Esophagus (tissue), 2 donors: ENCODE data around the gene NEU2. TPM values are rescaled to one million over a fixed set of nuclear protein-coding genes. Genes with fewer than 3 reads are reported as not detected.

Experiments
- H3K27ac ChIP-seq, 2 donors: one replicate each; pipeline ENCODE4 v1.5.1; 2013; ENCODE audit warnings: low read depth in 2 of 2, mild to moderate bottlenecking in 2 of 2, inconsistent platforms in 1 of 2, low read length in 1 of 2, moderate library complexity in 1 of 2
- H3K27me3 ChIP-seq, 2 donors: one replicate each; pipeline ENCODE4 v1.6.1; 2013; ENCODE audit warnings: low read length in 2 of 2, control low read depth in 1 of 2, mild to moderate bottlenecking in 1 of 2; ENCODE audit not compliant: insufficient read depth in 2 of 2, control insufficient read depth in 1 of 2
- H3K36me3 ChIP-seq, 2 donors: one replicate each; pipeline ENCODE4 v1.6.1; 2013; ENCODE audit warnings: low read length in 1 of 2; ENCODE audit not compliant: control insufficient read depth in 2 of 2, insufficient read depth in 2 of 2
- H3K4me1 ChIP-seq, 2 donors: one replicate each; pipeline ENCODE4 v1.6.1; 2013; ENCODE audit warnings: low read length in 1 of 2; ENCODE audit not compliant: control insufficient read depth in 2 of 2, insufficient read depth in 2 of 2
- H3K4me3 ChIP-seq, 2 donors: one replicate each; pipeline ENCODE4 v1.5.1; 2013; ENCODE audit warnings: low read length in 2 of 2, mild to moderate bottlenecking in 2 of 2, low read depth in 1 of 2, moderate library complexity in 1 of 2
- H3K9me3 ChIP-seq, 2 donors: one replicate each; pipeline ENCODE4 v1.6.1; 2013; ENCODE audit warnings: mild to moderate bottlenecking in 2 of 2, low read depth in 1 of 2, low read length in 1 of 2, moderate library complexity in 1 of 2; ENCODE audit not compliant: control insufficient read depth in 2 of 2, insufficient read depth in 1 of 2
- WGBS, 2 donors: extraction: QIAGEN DNeasy Blood & Tissue Kit; methylation state at CpG; one replicate each; pipeline ENCODE4 v1.1.7; 2013; 5-methylcytosine and 5-hydroxymethylcytosine counted together
- polyA plus RNA-seq, 2 donors: library from polyadenylated mRNA; stranded (reverse); fragments of 200-250 nt; gene quantifications; one replicate each; pipeline ENCODE4 v1.2.3, GENCODE V29; 2013
- donor health status: healthy with polysubstance abuse.
- donor health status: Bipolar disorder and iron deficiency.

The NEU2 gene
- polyA plus RNA-seq, 2 donors, result not detected

DNA sequence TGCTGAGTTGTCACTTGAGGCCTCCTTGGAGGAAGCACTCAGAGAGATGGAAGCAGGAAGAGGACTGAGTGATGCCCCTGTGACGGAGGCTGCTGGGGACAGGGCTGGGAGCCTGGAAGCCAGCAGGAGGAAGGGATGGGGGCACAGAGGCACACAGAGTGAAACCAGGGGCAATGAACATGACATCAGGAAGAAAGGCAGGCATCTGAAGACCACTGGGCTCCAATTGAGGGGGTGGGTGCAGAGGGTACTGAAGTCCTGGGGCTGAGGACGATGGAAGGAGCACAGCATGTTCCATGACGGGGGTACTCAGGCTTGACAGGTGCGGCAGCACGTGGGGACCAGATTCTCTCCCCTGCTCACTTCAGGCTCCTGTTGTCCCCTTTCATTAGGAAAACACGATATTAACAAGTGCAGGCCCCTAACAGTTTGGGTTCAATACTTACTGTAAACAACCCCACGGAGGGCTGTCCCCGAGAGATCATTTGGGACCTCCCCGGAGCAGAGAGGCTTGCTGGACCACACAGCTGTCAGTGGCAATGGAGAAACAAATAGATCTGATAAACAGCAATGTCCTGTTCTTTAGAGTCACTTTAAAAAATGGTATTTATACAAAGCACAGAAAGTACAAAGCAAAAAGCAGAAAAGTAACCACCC is 36.4 kb downstream of the NEU2 start:
- Histone ChIP-seq H3K36me3 (no peaks in the 10 kb centered on the region), H3K27me3 (no peaks in the 10 kb centered on the region), H3K9me3 (no peaks in the 10 kb centered on the region), H3K27ac (no peak overlapping the region), H3K4me1 (peaks cover 0 to 10% of the 10 kb centered on the region in 2 donors), H3K4me3 (no peak overlapping the region)
- 67 to 73% methylated on average over 9 of the region's 9 CpGs for WGBS, 2 donors

DNA sequence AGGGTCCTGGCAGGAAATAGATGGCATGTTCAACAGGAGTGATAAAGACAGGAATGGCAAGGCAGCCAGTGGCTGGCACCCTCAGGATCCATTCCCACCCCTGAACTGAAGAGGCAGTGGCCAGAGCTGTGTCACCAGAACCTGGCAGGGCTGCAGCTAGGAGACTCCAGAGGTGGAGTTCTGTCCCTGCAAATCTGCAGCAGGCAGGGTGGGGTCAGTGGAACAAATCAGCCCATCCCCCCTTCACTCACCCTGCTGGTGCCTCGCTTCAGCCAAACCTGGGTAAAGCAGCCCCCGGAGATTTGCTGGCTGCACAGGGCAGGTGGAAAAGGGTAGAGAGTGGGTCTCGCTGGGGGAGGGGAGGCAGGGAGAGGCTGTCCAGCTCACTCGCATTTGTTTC is 40.4 kb downstream of the NEU2 start:
- Histone ChIP-seq H3K4me1 (peaks cover 0 to 18% of the 10 kb centered on the region in 2 donors), H3K36me3 (no peaks in the 10 kb centered on the region), H3K4me3 (no peak overlapping the region), H3K9me3 (no peaks in the 10 kb centered on the region), H3K27ac (no peak overlapping the region), H3K27me3 (no peaks in the 10 kb centered on the region)
- 77 to 95% methylated on average over 4 of the region's 4 CpGs for WGBS, 2 donors

DNA sequence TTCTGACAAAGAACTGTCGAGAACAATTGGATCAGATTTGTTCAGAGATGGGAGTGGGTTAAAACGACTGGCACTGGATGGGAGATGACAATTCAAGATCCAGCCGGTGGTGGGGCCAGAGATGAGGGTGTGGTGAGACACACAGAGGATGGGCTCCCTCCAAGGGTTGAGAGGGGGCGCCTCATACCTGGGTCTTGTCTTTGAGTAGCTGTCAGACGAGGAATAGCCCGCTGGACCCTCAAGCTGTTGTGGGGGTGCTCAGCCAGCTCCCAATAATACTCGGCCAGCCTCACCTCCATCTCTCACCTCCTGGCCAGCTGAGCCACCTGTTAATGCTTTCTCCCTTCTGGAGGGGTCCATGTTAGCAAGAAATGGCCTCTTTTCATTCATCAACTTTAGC is 41.6 kb downstream of the NEU2 start:
- WGBS, 2 donors, result 82 to 86% methylated on average over 7 of the region's 7 CpGs
- Histone ChIP-seq H3K36me3 (no peaks in the 10 kb centered on the region), H3K27ac (no peak overlapping the region), H3K4me1 (peaks cover 0 to 18% of the 10 kb centered on the region in 2 donors), H3K27me3 (no peaks in the 10 kb centered on the region), H3K4me3 (no peak overlapping the region), H3K9me3 (no peaks in the 10 kb centered on the region)

DNA sequence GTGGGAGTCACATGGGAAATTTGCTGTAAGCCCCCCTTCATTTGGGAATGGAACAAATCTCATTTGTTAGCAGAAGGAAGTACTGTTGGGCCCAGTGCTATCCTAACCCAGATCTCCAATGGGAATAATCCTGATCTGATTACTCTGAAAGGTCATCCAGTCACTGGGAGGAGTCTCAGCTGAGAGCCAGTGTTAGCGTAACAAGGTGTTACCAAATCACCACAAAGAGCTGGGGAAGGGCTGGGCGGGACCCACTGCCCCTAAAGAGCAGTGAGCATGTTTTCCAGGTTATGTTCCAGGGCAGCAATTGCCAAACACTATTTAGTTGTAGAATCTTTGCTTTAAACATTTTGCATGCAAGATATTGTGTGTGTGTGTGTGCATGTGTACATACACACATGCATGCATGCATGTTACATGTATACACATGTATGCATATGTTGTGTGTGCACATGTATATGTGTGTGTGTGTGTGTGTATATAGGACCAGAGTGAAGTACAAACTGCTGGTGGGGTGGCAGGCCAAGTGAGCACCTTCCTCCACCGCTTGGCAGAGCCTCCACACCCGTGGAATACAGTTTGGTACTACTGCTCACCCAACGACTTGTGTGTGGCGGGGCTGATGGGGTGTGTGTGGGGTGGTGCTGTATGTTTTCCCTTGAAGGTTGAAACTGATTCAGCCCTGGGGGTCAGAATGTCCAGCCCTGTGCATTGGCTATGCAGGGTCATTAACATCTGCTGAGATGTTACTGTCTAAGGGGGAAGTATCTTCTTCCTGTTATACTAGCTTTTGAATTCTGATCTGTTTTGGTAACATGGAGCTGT is 42.9 kb downstream of the NEU2 start:
- Histone ChIP-seq H3K27ac (peak overlapping the region; percentile 68 to 83), H3K36me3 (no peaks in the 10 kb centered on the region), H3K4me1 (peaks cover 0 to 18% of the 10 kb centered on the region in 2 donors), H3K27me3 (no peaks in the 10 kb centered on the region), H3K4me3 (no peak overlapping the region), H3K9me3 (no peaks in the 10 kb centered on the region)
- 46 to 53% methylated on average over 6 of the region's 6 CpGs for WGBS, 2 donors

DNA sequence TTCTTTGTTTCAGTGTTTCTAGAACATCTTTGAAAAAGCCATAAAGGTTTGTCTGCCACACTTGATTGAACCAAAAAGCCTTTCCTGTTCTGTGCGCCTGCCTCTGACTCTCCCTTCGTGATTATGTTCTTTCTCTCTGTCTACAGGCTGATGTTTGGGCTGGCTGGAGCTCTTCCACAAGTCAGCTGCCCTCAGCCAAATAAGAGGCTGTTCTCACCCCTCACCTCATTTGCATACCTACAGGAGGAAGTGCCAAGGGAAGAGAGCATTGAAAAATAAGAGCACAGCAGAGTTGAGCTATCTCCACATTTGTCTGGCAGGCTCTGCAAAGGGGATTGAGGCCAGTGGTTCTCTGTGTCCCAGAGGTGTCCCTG is 43.5 kb downstream of the NEU2 start:
- Histone ChIP-seq H3K9me3 (no peaks in the 10 kb centered on the region), H3K36me3 (no peaks in the 10 kb centered on the region), H3K4me3 (no peak overlapping the region), H3K27ac (peak overlapping the region; percentile 68 to 83), H3K27me3 (no peaks in the 10 kb centered on the region), H3K4me1 (peaks cover 0 to 18% of the 10 kb centered on the region in 2 donors)
- WGBS, 2 donors, result 19 to 26% methylated on average over 2 of the region's 2 CpGs

DNA sequence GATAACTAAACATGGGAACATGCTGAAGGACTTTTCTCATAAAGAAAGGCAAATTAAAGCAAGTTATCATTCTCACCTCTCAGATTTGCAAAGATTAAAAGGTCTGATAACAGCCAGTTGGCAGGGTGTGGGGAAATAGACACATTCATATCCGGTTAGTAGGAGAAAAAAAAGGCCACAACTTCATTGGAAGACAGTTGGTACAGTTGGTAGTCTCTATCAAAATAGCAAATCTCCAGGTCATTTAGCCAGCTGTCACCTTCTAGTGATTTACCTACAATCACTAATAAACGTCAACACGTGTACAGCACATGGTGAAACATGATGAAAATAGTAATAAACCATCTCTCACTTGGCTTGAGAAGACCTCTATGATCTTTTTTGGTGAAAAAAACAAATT is 44.3 kb downstream of the NEU2 start:
- Histone ChIP-seq H3K4me3 (no peak overlapping the region), H3K4me1 (peaks cover 0 to 18% of the 10 kb centered on the region in 2 donors), H3K27ac (no peak overlapping the region), H3K27me3 (no peaks in the 10 kb centered on the region), H3K9me3 (no peaks in the 10 kb centered on the region), H3K36me3 (no peaks in the 10 kb centered on the region)
- WGBS, 2 donors, result 49 to 71% methylated on average over 3 of the region's 3 CpGs

DNA sequence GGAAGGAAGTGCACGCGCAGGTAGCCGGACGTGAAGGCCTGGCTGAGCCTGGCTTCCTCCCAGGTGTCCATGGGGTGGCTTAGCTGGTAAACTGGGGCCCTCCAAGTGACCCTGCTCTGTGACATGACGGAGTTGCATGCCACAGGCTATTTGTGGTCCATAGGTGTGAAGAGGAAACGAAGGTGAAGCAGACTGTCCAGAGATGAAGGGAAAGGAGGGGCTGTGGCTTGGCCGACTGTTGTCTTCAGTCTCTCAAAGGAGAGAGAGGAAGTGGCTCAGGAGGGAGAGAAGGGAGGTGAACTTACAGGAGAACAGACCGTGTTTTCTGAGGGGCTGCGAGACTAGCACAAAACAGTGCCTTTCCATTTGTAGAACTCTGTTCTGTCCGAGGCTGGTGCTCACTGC is 47.0 kb downstream of the NEU2 start:
- H3K27me3 ChIP-seq, result no peaks in the 10 kb centered on the region
- 62% methylated on average over 10 of the region's 10 CpGs for WGBS, 2 donors
- peaks cover 0 to 19% of the 10 kb centered on the region in 2 donors for H3K4me1 ChIP-seq
- H3K27ac ChIP-seq, result peak overlapping the region; percentile 17 to 63
- H3K36me3 ChIP-seq, result no peaks in the 10 kb centered on the region
- H3K4me3 ChIP-seq, result no peak overlapping the region
- H3K9me3 ChIP-seq, result no peaks in the 10 kb centered on the region

DNA sequence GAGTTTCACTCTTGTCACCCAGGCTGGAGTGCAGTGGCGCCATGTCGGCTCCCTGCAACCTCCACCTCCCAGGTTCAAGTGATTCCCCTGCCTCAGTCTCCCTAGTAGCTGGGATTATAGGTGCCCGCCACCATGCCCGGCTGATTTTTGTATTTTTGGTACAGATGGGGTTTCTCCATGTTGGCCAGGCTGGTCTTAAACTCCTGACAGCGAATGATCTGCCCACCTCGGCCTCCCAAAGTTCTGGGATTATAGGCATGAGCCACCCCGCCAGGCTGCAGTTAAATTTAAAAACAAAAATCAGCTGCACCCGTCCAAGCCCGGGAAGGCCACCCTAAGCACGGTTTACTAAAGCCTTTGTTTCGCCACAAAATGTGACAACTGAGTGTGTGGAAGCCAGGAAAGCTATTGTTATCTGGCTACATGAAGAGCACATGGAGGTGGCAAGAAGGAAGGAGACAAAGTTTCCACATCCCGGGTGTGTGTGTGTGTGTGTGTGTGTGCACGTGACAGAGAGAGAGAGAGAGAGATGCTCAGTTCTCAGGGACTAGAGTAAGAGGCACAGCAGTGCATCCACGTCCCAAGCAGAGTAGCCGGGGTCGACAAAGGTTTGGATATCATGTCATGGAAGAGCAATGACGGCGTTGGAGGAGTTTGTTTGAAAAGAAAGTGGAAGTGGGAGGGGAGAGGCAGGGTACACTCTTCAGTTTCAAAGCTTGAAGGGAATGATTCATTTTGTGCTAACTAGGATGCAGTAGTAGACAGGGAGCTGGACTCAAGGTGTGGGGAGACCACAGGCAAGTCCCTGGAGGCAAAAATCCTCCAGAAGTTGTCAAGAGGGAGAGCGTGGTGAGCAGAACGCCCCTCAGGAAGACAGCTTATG is 47.7 kb downstream of the NEU2 start:
- no peaks in the 10 kb centered on the region for H3K9me3 ChIP-seq
- no peaks in the 10 kb centered on the region for H3K27me3 ChIP-seq
- H3K4me3 ChIP-seq, result no peak overlapping the region
- H3K4me1 ChIP-seq, result peaks cover 0 to 15% of the 10 kb centered on the region in 2 donors
- no peaks in the 10 kb centered on the region for H3K36me3 ChIP-seq
- no peak overlapping the region for H3K27ac ChIP-seq
- WGBS, 2 donors, result 77 to 79% methylated on average over 20 of the region's 20 CpGs

DNA sequence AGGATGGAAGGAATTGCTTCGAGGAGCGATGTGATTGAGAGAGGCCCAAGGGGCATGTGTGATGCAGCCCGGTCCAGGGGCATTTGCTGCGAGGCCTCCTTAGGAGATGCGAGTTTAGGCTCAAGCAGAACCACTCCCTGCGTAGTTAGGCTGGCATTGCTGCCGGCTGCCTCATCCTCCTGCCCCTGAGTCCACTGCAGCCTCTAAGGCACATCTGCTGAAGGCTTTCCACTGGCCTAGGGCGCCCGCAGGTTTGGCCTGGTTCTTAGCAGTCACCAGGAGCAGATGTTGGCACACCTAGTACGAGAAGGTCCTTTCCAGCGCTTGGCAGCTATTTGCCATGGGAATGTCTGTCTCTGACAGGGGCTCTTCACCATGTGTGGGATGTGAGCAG is 48.4 kb downstream of the NEU2 start:
- 89 to 92% methylated on average over 11 of the region's 11 CpGs for WGBS, 2 donors
- H3K4me3 ChIP-seq, result no peak overlapping the region
- no peaks in the 10 kb centered on the region for H3K36me3 ChIP-seq
- no peaks in the 10 kb centered on the region for H3K27me3 ChIP-seq
- peak overlapping the region in 1 of 2 donors; percentile 1 for H3K27ac ChIP-seq
- no peaks in the 10 kb centered on the region for H3K9me3 ChIP-seq
- H3K4me1 ChIP-seq, result peaks cover 0 to 10% of the 10 kb centered on the region in 2 donors
